Astrocyte of the cerebellum (primary cell): ENCODE results near the gene NT5DC1.
"Not testable (repeated sequence)": the region's sequence is repeated elsewhere in the genome, so short reads cannot be mapped to it uniquely, and the experiment has no call there.

Source experiments
- DNase-seq: peaks from one replicate; pipeline ENCODE4 v3.0.0-alpha.2; 2011; ENCODE audit warnings: low read depth
- H3K4me3 ChIP-seq: 2 replicates; pipeline ENCODE4 v1.5.1; 2011; ENCODE audit warnings: mild to moderate bottlenecking, low read depth, low read length, moderate library complexity
- CTCF ChIP-seq: IDR thresholded peaks from 2 replicates; pipeline ENCODE4 v1.5.1; 2012; ENCODE audit warnings: low read length, low read depth, moderate library complexity, mild to moderate bottlenecking; ENCODE audit errors: missing control alignments
- in situ Hi-C: cut with HindIII; loops from 2 replicates; pipeline ENCODE4 v1.10.0; 2017; ENCODE audit warnings: low sequenced_read_pairs

NT5DC1 gene

GRCh38 chr6:116087437-116088027, 13.1 kb upstream of the NT5DC1 start:
- TF ChIP-seq CTCF: peak; percentile 19
- no peak overlapping the region for H3K4me3 ChIP-seq
- DNase-seq: peak; percentile 37
- in situ Hi-C loops: no loop called here

DNA sequence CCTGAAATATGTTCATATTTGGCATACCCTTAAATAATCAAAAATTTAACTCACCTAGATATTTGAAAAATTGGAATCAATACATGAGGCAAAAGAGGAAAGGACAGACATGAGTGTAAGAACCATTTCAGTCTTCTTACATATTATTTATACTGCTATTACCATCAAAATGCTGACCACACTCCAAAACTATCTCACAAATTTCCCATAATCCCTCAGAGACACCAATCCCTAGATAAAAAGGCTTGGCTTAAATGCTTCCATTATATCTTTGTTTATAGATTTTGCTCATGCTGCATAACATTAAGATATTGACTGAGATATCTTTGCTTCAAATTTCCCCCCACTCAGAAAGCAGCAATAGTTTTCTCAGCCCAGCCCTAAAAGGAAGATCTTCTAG, 11.7 kb upstream of the NT5DC1 start:
- in situ Hi-C loops: no loop called here
- TF ChIP-seq CTCF: no peak
- H3K4me3 ChIP-seq: no peak overlapping the region
- no peak for DNase-seq

GRCh38 chr6:116090251-116090650, 10.4 kb upstream of the NT5DC1 start:
- no peak for DNase-seq
- no peak for TF ChIP-seq CTCF
- no peak overlapping the region for H3K4me3 ChIP-seq
- in situ Hi-C loops: no loop called here

GRCh38 chr6:116094041-116094440, 6.6 kb upstream of the NT5DC1 start:
- in situ Hi-C loops: no loop called here
- no peak overlapping the region for H3K4me3 ChIP-seq
- TF ChIP-seq CTCF: no peak
- DNase-seq: no peak

DNA sequence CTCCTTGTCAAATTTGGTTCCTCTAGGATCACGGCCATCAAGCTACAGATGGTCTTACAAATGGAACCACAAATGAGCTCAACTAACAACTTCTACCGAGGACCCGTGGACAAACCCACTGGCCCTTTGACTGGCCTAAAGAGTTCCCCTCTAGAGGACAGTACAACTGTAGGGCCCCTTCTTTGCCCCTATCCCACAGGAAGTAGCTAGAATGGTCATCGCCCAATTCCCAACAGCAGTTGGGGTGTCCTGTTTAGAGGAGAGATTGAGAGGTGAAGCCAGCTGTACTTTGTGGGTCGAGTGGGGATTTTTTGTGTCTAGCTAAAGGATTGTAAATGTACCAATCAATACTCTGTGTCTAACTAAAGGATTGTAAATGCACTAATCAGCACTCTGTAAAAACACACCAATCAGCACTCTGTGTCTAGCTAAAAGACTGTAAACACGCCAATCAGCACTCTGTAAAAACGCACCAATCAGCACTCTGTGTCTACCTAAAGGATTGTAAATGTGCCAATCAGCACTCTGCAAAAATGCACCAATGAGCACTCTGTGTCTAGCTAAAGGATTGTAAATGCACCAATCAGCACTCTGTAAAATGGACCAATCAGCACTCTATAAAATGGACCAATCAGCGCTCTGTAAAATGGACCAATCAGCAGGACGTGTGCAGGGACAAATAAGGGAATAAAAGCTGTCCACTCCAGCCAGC, 4.4 kb upstream of the NT5DC1 start:
- in situ Hi-C loops: not testable (repeated sequence)

GRCh38 chr6:116096979-116097816, 3.5 kb upstream of the NT5DC1 start:
- in situ Hi-C loops: no loop called here
- DNase-seq: no peak
- TF ChIP-seq CTCF: peak; percentile 28
- no peak overlapping the region for H3K4me3 ChIP-seq

More for the DNA sequence above, 4.4 kb upstream of the NT5DC1 start:
- not testable (repeated sequence) for H3K4me3 ChIP-seq, DNase-seq
